Medulla oblongata (tissue), 1 donor: ENCODE measurements around the gene C19orf73.
"Not testable (repeated sequence)": the region's sequence is repeated elsewhere in the genome, so short reads cannot be mapped to it uniquely, and the experiment has no call there.

Source experiments
- DNase-seq: peaks from one replicate; pipeline ENCODE4 v3.0.0-alpha.2; 2015; ENCODE audit errors: extremely low spot score

Gene C19orf73

GRCh38 chr19:49148784-49149651 is 30.1 kb upstream of the C19orf73 start:
- DNase-seq = peak; percentile 93

DNA sequence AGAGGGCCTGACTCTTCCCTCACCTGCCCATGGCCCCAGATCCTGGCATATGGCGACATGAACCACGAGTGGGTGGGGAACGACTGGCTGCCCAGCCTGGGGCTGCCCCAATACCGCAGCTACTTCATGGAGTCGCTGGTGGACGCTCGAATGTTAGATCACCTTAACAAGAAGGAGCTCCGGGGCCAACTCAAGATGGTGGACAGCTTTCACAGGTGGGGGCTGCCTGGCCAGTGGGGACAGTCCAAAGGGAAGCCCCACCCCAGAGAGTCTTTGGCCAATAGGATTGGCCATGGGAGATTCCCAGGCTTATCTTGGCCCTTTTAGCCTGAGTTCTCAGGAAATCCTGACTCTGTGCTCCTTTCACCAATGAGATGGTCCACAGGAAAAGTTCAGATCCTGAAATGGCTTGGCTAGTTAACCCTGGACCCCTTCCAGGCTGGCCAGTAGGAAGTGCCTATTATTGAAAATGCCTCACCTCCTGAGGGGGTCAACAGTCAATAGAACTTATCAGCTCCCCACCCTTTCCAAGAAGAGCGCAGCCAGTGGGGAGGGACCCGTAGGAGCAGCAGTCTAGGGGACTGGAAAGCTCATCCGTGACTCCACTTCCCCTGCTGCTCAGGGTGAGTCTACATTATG is 29.2 kb upstream of the C19orf73 start:
- DNase-seq = no peak

DNA sequence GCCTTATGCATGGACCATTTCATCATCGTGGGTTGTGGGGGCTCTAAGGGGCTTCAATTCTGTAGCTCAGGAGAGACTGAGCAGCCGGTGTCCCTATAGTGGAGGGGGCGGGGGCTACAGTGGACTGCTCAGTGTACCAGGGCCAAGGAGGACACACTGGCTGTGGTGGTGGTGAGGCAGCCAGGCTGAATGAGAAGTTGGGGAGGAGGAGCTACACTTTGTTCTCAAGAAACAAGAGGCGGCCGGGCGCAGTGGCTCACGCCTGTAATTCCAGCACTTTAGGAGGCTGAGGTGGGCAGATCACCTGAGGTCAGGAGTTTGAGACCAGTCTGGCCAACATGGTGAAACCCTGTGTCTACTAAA is 27.4 kb upstream of the C19orf73 start:
- DNase-seq = not testable (repeated sequence)

DNA sequence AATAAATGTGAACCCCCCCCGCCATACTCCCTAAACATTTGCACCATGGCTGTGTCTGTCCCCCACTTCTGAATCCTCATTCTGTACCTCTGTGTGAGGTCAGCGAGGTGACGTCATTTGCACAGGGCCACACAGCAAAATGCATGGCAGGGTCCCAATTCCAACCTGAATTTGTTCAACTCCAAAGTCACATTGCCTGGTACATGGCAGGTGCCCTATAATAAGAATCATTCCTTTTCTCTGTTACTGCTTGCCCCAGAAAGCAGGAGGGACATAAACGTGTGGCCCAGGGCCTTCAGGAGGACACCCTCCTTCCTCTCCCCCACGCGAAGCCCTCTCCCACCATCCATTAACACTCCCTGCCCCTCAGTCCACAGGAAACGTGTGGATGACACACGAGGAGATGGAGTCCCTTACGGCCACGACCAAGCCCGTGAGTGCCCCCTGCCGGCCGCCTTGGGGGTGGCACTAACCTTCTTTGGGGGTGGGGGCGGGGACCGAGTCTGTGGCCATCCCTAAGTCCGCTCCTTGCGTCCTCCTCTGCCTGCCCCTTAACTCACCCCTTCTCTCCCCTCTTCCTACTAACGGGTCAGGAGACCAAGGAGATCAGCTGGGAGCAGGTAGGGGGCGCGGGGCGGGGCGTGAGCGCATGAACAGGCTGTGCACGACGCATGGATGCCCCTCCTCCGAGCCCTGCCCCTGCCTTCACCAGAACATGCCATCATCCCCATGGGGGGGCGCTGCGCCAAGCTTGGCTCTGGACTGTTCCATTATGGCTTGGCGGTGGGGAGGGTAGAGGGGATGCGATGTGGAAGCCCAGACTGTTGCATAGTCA is 26.8 kb upstream of the C19orf73 start:
- peak; percentile 83 for DNase-seq

DNA sequence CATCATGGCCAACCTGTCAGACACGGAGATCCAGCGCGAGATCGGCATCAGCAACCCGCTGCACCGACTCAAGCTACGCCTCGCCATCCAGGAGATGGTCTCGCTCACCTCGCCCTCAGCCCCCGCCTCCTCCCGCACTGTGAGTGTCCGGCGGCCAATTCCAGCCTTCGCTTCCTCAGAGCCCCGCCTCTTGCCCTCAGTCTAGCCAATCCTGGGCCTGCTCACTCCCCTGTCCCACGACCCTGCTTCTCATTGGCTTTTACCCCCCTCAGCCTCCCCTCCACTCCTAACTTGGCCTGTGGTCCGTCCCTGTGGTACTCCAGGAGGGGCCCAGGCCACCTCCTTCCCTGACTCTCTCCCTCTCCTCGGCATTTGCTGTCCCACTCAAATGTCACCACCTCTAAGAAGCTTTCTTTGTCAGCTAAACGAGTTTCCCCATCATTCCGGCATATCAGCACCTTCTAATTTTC is 24.0 kb upstream of the C19orf73 start:
- peak; percentile 95 for DNase-seq

- DNase-seq = no peak
Observed at GRCh38 chr19:49141352-49141751, 22.4 kb upstream of the C19orf73 start.

DNA sequence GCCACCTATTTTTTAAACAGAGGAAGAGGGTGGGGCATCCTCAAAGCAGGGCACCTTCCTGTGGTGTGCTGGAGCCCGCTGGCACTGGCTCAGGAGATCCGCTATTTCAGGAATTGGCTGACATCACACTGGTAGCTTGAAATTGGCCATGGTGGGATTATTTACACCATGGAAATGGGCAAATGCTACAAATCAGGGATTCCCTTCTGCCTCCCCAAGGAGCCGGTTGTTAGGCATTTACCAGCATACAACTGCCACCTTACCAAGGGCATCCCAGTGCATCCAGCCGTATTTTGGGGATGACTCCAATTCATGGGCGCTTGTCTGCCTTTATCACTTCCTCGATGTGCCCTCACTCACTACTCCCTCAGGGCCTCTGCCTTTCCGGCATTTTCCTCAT is 22.0 kb upstream of the C19orf73 start:
- no peak for DNase-seq

GRCh38 chr19:49136771-49137171 is 17.8 kb upstream of the C19orf73 start:
- DNase-seq = no peak

DNA sequence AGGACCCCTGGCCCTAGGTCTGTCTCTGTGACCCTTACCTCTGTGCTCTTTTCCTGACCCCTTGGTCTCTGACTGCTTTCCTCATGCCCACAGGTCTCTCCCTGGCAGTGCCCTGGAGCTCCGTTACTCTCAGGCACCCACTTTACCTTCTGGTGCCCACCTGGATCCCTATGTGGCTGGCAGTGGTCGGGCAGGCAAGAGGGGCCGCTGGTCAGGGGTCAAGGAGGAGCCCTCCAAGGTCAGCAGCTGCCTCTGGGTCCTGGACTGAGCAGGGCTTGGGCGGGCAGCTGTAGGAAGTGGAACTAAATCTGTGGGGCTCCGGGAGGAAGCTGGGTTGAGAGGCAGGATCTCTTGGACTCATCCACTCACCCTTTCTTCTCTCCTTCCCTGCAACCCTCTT is 16.7 kb upstream of the C19orf73 start:
- no peak for DNase-seq

GRCh38 chr19:49133621-49134454 is 14.9 kb upstream of the C19orf73 start:
- DNase-seq = no peak

- DNase-seq = no peak
Observed at GRCh38 chr19:49132974-49133609, 14.1 kb upstream of the C19orf73 start.

DNA sequence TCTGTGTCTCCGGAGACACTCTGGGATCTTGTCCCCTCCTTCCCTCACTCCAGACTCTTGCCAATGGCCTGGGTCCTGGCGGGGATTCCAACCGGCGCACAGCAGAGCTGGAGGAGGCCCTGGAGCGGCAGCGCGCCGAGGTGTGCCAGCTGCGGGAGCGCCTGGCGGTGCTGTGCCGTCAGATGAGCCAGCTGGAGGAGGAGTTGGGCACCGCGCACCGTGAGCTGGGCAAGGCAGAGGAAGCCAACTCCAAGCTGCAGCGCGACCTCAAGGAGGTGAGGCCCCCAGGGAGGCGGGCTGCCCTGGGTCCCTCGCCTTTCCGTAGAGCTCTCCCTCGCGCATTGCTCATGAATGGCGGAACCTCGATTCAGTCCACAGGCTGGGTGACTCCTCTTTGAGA is 11.4 kb upstream of the C19orf73 start:
- no peak for DNase-seq

DNA sequence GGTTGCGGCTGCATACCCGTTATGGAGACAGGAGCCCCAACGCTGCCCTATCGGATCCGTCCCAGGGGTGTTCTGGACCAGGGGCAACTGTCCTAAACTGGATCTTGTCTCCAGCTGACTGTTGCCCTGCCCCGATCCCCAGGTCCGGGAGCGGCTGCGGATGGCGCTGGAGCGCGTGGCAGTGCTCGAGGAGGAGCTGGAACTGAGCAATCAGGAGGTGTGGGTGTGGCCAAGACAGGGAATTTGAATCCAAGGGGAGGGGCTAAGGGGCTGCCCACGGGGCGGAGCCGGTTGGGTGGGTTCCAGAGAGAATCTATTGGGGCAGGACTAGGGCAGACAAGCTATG is 10.3 kb upstream of the C19orf73 start:
- DNase-seq = no peak

GRCh38 chr19:49128545-49129237 is 9.7 kb upstream of the C19orf73 start:
- DNase-seq = no peak

GRCh38 chr19:49127674-49128544 is 9.0 kb upstream of the C19orf73 start:
- peak; percentile 98 for DNase-seq

DNA sequence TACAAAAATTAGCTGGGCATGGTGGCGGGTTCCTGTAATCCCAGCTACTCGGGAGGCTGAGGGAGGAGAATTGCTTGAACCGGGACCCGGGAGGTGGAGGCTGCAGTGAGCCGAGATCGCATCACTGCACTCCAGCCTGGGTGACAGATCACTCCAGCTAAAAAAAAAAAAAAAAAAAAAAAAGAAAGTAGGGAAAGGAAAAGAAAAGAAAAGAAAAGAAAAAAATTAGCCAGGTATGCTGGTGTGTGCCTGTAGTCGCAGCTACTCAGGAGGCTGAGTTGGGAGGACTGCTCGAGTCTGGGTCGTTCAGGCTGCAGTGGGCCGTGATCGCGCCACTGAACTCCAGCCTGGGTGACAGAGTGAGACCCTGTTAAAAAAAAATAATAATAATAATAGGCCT is 8.3 kb upstream of the C19orf73 start:
- DNase-seq = not testable (repeated sequence)

DNA sequence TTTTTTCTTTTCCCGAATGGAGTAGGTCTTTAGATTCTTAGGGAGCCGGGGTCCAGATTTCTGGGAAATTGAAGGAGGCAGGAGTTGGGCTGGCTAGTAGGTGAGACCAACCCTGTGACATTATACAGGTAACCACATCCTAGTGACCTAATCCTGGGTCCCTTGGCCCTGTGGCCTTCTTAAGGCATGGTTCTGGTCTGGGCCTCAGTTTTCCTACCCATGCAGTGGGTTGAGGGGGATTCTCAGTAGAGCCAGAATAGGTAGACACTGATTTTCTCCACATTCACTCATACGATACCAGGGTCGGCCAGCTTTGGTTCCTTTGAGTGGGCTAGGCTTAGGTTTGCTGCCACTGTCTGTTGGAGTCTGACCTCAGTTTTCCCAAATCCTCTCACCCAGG is 7.6 kb upstream of the C19orf73 start:
- DNase-seq = no peak

- no peak for DNase-seq
Observed at GRCh38 chr19:49125025-49125731, 6.2 kb upstream of the C19orf73 start.

GRCh38 chr19:49123285-49123684 is 4.3 kb upstream of the C19orf73 start:
- not testable (repeated sequence) for DNase-seq
